ENCODE data around the gene CD81. TPM values are rescaled to one million over a fixed set of nuclear protein-coding genes. Genes with fewer than 3 reads are reported as not detected.

Gene CD81
- total and polyA plus RNA-seq, 10 of the 15 experiments (the other 5 are each of a cell fraction or from before 2014, with no cell fraction given), result 2.0 to 145 (median 57.2) TPM

- Histone ChIP-seq H3K9me3 (replicated peaks; ENCODE audit: control insufficient read depth, insufficient read depth, low read length) (no peaks in the 10 kb centered on the region; the same call in 2 of the 3 replicates), H4K20me1 (ENCODE audit: control insufficient read depth, insufficient read depth) (no peaks in the 10 kb centered on the region), H3K79me2 (ENCODE audit: control insufficient read depth, insufficient read depth, low read length) (no peaks in the 10 kb centered on the region), H3K27me3 (replicated peaks in 1 of 2; ENCODE audit: control insufficient read depth in 2 of 2, insufficient read depth in 2 of 2, low read length in 1 of 2) (no peaks in the 10 kb centered on the region), H3K36me3 (ENCODE audit: control insufficient read depth in 2 of 2, insufficient read depth in 2 of 2, low read length in 1 of 2) (no peaks in the 10 kb centered on the region), H3K27ac (ENCODE audit: control insufficient read depth, insufficient read depth) (no peak overlapping the region), H2AFZ (ENCODE audit: control insufficient read depth, low read depth, low read length) (no peak overlapping the region), H3K4me2 (ENCODE audit: control insufficient read depth, insufficient read depth) (no peak overlapping the region), H3K4me3 (no peak overlapping the region), H3K4me1 (ENCODE audit: control insufficient read depth, insufficient read depth, low read length) (no peaks in the 10 kb centered on the region), H3K9ac (ENCODE audit: control insufficient read depth, insufficient read depth, low read length) (no peak overlapping the region)
- no TSS peak for BruUV-seq (replicated peaks)
- DNase-seq (ENCODE audit: low read depth, low spot score) (no peak), FAIRE-seq (no peak), ATAC-seq (no peak)
- no peak for TF ChIP-seq RUNX3 (IDR thresholded peaks at IDR 0.05; ENCODE audit: low read length)
- TF ChIP-seq ELK1 (IDR thresholded peaks at IDR 0.05; ENCODE audit: low read depth, low read length), result no peak
- TF ChIP-seq GABPA (IDR thresholded peaks at IDR 0.05; ENCODE audit: low read depth), result no peak
- no peak for TF ChIP-seq MTA2 (IDR thresholded peaks at IDR 0.05; ENCODE audit: low read depth)
- no peak for TF ChIP-seq HDGF (IDR thresholded peaks at IDR 0.05)
- no peak for TF ChIP-seq SP1 (IDR thresholded peaks at IDR 0.05; ENCODE audit: low read depth, low read length)
- TF ChIP-seq SMAD5 (IDR thresholded peaks at IDR 0.05; ENCODE audit: low read depth), result no peak
- TF ChIP-seq IRF4 (IDR thresholded peaks at IDR 0.05; ENCODE audit: low read depth, low read length), result no peak
- ChIA-PET CTCF (interaction anchor here (0.6 to 1.9 kb wide), 3 partner anchors 105 to 462 kb away, joined by 3 to 10 read pairs (median 10); no protein-coding TSS in a partner anchor), RAD21 (ENCODE audit: unreplicated experiment) (interaction anchor here (0.8 kb wide), 1 partner anchor 107 kb away, joined by 3 read pairs; no protein-coding TSS in a partner anchor), POLR2A (no interaction called here), SMC1A (ENCODE audit: uncharacterized antibody, unreplicated experiment) (no interaction called here)
- intact Hi-C loops (cut with micrococcal nuclease; ENCODE audit: unreplicated experiment) (loop anchor here (10.0 kb wide), 1 partner anchor 59 kb away; no protein-coding TSS in a partner anchor), in situ Hi-C loops (cut with MboI) (loop anchor here (5.0 kb wide), 2 partner anchors 106 to 451 kb away; no protein-coding TSS in a partner anchor)
- 28% methylated on average over 13 of the region's 13 CpGs for WGBS (ENCODE audit: insufficient coverage, insufficient replicate concordance, low lambda C conversion rate, missing lambda C conversion rate)
Observed at GRCh38 chr11:2426221-2426620, 49.1 kb downstream of the CD81 start.

Data from GM12878 (cell line).